Measurements from ENCODE around the gene MTHFD2L. TPM values are rescaled to one million over a fixed set of nuclear protein-coding genes. Genes with fewer than 3 reads are reported as not detected.

Gene MTHFD2L
- total RNA-seq, 1 experiment from 2014 or later: 34.0 TPM

DNA sequence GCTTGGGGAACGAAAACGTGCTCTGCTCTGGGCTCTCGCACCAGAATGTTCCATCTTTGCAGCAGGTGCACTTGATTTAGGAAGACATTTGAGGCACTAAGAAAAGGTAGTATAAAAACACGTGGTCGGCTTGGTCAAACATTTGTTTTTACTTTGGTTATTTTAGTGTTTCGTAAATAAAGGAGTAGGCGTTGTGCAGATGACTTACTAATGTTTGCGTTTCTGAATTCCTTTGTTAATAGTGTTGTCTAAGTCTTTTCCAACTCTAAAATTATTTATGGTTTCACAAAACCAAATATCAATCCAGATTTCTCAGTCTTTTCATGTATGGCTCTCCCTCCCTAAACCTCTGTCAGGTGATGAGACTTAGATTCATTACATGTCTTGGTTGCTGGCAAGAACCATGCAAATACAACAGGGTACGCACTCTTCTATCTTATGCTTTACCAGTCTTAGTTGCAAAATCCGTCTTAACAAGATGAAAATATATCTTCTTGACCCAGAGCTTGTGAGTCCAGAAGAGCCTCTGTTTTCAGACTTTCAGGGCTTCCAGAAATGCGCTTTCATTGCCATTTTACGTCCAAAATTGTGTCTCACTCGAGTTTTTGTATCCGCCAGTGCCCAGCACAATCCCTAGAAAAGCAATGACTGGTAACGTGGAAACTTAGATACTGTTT, 686 bp downstream of the MTHFD2L start:
- TF ChIP-seq EZH2 (IDR thresholded peaks at IDR 0.05; ENCODE audit: low read length, unreplicated experiment): no peak
- TF ChIP-seq, protein P1, sequence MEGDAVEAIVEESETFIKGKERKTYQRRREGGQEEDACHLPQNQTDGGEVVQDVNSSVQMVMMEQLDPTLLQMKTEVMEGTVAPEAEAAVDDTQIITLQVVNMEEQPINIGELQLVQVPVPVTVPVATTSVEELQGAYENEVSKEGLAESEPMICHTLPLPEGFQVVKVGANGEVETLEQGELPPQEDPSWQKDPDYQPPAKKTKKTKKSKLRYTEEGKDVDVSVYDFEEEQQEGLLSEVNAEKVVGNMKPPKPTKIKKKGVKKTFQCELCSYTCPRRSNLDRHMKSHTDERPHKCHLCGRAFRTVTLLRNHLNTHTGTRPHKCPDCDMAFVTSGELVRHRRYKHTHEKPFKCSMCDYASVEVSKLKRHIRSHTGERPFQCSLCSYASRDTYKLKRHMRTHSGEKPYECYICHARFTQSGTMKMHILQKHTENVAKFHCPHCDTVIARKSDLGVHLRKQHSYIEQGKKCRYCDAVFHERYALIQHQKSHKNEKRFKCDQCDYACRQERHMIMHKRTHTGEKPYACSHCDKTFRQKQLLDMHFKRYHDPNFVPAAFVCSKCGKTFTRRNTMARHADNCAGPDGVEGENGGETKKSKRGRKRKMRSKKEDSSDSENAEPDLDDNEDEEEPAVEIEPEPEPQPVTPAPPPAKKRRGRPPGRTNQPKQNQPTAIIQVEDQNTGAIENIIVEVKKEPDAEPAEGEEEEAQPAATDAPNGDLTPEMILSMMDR (conservative IDR thresholded peaks at IDR 0.05; ENCODE audit: low read depth, low read length): no peak
- TF ChIP-seq EZH2phosphoT487 (IDR thresholded peaks at IDR 0.05; ENCODE audit: borderline replicate concordance, low read length): no peak
- H3K79me2 ChIP-seq (ENCODE audit: low read length): peaks cover 70% of the 10 kb centered on the region

DNA sequence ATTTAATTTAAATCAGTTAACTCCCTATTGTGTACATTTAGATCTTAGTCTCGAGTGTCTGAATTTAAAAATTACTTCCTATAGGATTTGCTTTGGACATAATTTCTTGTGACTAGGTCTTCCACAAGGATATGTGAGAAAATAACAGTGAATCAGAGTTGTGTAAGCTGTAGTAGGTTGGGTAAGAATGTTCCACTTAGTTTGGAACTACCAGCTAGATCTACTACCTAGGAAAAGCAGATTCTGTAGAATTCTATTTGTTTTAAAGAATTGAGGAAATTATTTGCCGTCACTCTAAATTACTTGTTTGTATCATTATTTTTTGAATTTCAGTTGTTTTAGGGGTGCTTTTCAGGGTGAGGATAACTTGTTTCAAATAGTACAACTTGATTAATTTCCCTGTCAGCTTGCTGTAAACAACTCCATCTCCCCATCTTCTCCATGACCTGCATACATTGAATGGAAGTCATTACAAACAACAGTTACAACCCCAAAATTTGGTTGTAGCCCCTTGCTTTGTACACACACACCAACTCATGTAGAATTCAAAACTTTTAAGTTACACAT, 1.3 kb downstream of the MTHFD2L start:
- peak overlapping the region; percentile 87 for H3K4me2 ChIP-seq (ENCODE audit: low read length)
- no peaks in the 10 kb centered on the region for H3K9me3 ChIP-seq (ENCODE audit: low read length)
- peak overlapping the region; percentile 82 for H3K9ac ChIP-seq (ENCODE audit: low read length)
- TF ChIP-seq, protein P1 (conservative IDR thresholded peaks at IDR 0.05; ENCODE audit: low read depth, low read length): no peak
- TF ChIP-seq EZH2 (IDR thresholded peaks at IDR 0.05; ENCODE audit: low read length, unreplicated experiment) (no peak), EZH2phosphoT487 (IDR thresholded peaks at IDR 0.05; ENCODE audit: borderline replicate concordance, low read length) (no peak)
- H3K9me2 ChIP-seq (replicated peaks; ENCODE audit: low read length): no peaks in the 10 kb centered on the region
- DNase-seq (peak; percentile 46), ATAC-seq (no peak)
- H3K27ac ChIP-seq (ENCODE audit: low read length): peak overlapping the region; percentile 84
- no TSS peak for BruUV-seq (replicated peaks)
- H3K4me1 ChIP-seq (ENCODE audit: insufficient read depth, low read length): peaks cover 27% of the 10 kb centered on the region
- H3F3A ChIP-seq (ENCODE audit: low read length, unreplicated experiment): no peaks in the 10 kb centered on the region
- peaks cover 25% of the 10 kb centered on the region for H4K20me1 ChIP-seq (ENCODE audit: low read length)
- intact Hi-C loops (cut with micrococcal nuclease): no loop called here
- no peaks in the 10 kb centered on the region for H3K27me3 ChIP-seq (ENCODE audit: low read length)
- CTCF ChIA-PET: no interaction called here
- peaks cover 73% of the 10 kb centered on the region for H3K79me2 ChIP-seq (ENCODE audit: low read length)
- POLR2A ChIA-PET (ENCODE audit: unreplicated experiment): interaction anchor here (0.6 to 0.7 kb wide), 3 partner anchors 13 to 452 kb away, joined by 3 read pairs; no protein-coding TSS in a partner anchor
- H2AFZ ChIP-seq (ENCODE audit: low read length): no peak overlapping the region
- peak overlapping the region; percentile 82 for H3K4me3 ChIP-seq (ENCODE audit: low read length)
- H3K36me3 ChIP-seq (ENCODE audit: low read depth, low read length): peaks cover 38% of the 10 kb centered on the region

More for the DNA sequence above, 686 bp downstream of the MTHFD2L start:
- Histone ChIP-seq H3K4me2 (ENCODE audit: low read length) (peak overlapping the region; percentile 87), H3K27me3 (ENCODE audit: low read length) (no peaks in the 10 kb centered on the region), H3K36me3 (ENCODE audit: low read depth, low read length) (peaks cover 38% of the 10 kb centered on the region), H3K9me3 (ENCODE audit: low read length) (no peaks in the 10 kb centered on the region), H2AFZ (ENCODE audit: low read length) (peak overlapping the region; percentile 22; the same call in 1 of the 2 replicates), H3K9me2 (replicated peaks; ENCODE audit: low read length) (no peaks in the 10 kb centered on the region), H3K4me3 (ENCODE audit: low read length) (peak overlapping the region; percentile 82), H3F3A (ENCODE audit: low read length, unreplicated experiment) (no peaks in the 10 kb centered on the region), H4K20me1 (ENCODE audit: low read length) (peaks cover 25% of the 10 kb centered on the region), H3K4me1 (ENCODE audit: insufficient read depth, low read length) (peaks cover 27% of the 10 kb centered on the region), H3K27ac (ENCODE audit: low read length) (peak overlapping the region; percentile 84), H3K9ac (ENCODE audit: low read length) (peak overlapping the region; percentile 82)
- CTCF ChIA-PET: no interaction called here
- BruUV-seq (replicated peaks): TSS peak; percentile 62
- ATAC-seq: no peak
- peak; percentile 34 for DNase-seq
- POLR2A ChIA-PET (ENCODE audit: unreplicated experiment): interaction anchor here (0.5 to 0.7 kb wide), 3 partner anchors 12 to 451 kb away, joined by 3 to 4 read pairs (median 3); no protein-coding TSS in a partner anchor
- intact Hi-C loops (cut with micrococcal nuclease): no loop called here

Measured in PC-3 (cell line).